Colon (tissue), 2 donors: ENCODE results near the gene FAM98B.
"Not testable (repeated sequence)": the region's sequence is repeated elsewhere in the genome, so short reads cannot be mapped to it uniquely, and the experiment has no call there.

Experiments
- FAIRE-seq: peaks from 2 replicates; lab custom pipeline; 2012; peaks lifted over from hg19 to GRCh38; lab: Jason Lieb, UNC
- donor health status: control.
- donor health status: control.

The FAM98B gene

DNA sequence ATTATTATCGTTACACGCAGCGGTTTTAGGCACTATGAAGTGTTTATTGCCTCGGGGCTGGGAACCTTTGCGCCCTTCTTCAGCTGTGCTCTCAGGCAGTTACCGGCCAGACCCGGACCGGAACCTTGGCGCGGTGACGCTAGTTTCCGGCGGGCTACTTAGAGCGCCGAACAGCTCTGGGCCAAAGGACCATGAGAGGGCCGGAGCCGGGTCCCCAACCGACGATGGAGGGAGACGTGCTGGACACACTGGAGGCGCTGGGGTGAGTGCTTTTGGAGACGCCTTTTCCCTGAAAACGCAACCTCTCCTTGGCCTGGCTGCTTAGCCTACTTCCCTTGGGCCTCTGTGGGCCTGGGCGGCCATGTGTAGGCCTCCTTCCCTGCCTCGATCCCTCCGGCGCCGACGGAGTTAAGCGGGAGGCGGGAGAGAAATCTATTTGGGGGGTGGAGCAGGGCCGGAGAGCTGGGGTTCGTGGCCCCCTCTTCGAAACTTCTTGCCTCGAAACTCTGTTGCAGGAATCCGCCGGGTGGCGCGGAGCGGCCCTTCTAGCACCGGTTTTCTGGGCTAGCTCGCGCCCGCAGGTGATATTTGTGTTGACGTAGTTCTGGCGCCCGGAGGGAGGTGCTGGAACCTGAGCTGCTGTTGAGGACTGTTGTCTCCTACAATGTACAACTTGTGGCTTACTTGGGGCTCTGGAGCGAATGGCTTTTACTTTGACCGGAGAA is at the start of gene FAM98B:
Gene FAM98B, plus strand, starts transcription at position 157 of the 725 bp plus-strand sequence. Its CDS starts 35 bp downstream, at position 192.
- no peak for FAIRE-seq

DNA sequence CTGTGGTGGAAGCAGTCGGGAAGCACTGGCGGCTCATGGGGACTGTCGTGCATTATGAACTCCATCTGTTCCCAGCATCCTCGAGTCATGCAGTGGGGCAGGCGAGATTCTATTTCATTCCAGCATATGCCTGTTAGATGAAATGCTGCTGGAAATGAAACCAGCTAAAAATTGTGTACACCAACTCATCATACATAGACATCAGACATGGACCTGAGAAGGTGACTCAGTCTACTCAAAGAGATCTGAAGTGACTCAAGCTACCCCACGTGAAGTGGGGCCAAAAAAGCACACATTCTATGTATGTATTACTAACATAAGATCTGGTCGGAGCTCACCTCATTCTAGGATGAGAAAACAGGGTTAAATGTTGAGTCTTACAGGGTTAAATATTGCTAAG is 47.5 kb upstream of the FAM98B start:
- no peak for FAIRE-seq

DNA sequence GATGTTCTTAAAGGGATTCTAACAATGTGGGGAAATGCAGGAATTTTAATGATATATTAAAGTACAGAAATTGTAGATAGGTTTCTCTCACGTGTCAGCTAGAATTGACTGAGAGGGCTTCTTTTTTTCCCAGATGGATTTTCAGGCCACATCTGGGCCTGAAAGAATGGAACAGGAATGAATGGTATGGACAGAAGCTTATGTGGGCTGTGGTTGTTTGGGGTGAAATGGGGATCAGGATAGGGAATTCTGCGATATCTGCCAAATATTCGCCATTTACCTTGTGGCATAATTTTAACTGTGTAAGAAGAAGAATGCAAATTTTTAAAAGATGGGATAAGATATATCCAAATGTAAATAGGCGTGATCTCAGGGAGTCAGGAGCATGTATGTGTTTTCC is 45.4 kb upstream of the FAM98B start:
- no peak for FAIRE-seq

DNA sequence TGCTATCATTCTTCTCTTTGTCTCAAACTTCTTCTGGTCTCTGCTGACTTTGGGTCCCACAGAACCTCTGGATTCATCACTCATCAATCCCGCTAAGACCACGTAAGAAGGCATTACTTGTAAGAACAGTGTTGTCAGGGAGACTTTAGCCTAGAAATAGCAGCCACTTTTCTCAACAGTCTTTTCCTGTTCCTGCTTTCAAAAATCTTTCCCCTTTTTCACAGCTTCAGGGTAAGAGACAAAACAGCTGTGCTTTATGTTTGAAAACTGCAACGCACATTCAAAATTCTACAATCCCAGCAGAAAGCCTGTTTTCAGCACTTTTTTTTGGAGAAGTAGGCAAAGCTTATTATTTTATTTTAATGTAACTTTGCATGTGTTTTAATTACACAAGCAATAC is 42.0 kb upstream of the FAM98B start:
- FAIRE-seq: no peak

DNA sequence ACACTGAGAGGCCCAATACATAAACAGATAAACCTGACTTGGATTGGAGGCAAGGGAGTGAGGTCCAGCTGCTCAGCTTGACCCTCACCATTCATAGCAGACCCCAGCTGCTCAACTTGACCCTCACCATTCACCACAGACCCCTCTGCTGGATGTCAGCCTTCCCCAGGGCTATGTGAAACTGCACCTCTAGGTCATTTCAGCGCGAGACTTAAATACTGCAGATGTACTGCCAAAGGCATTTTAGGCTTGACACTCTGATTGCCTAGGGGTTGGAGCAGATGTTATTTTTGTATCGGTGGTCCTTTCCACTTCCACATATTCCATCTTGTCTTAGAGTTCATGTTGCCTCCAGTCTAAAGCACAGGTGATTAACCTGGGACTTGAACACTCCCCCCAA is 41.5 kb upstream of the FAM98B start:
- FAIRE-seq: no peak

DNA sequence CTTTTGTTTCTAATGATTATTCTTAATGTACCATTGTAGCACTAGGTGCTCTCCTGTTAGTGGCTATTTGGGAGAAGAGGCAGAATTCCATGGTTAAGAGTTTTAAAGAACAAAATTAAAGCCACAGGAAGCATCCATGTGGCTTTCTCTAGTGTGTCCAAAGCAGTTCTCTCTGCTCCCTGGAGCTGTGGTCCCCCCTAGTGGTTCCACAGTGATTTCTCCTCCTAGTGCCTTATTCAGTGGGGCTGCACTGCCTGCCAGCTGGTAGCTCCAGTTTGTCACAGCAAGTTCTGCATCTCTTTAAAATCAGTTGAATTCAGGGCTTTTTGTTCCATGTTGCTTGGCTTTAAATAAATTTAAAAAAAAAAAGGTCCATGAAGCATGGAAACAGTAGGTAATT is 39.6 kb upstream of the FAM98B start:
- no peak for FAIRE-seq

DNA sequence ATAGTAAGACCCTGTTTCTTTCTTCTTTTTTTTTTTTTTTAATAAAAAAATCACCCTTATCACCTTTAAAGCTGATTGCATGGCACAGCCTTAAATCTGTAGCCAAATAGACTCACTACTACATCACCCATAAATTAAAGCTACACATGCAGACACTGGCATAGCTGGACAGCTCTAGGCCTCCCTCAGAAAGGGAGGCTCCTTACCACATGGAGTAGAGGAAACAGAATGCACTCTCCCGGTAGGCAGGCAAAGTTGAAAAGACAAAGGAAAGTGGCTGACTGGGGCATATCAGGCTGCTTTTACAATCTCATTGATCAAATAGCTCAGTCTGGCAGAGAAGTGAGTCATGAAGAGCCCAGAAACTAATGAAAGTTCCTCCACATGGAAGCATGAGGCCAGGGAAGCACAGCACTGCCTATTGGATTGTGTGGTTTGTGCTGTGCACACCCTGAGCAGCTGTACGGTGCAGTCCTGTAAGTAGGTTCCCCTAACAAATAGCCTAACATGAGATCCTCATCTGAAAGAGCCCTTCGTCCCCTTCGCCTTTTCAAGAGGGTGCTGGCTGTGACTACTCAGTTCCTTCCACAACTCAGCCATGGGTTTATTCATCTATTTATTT is 32.7 kb upstream of the FAM98B start:
- FAIRE-seq: no peak

DNA sequence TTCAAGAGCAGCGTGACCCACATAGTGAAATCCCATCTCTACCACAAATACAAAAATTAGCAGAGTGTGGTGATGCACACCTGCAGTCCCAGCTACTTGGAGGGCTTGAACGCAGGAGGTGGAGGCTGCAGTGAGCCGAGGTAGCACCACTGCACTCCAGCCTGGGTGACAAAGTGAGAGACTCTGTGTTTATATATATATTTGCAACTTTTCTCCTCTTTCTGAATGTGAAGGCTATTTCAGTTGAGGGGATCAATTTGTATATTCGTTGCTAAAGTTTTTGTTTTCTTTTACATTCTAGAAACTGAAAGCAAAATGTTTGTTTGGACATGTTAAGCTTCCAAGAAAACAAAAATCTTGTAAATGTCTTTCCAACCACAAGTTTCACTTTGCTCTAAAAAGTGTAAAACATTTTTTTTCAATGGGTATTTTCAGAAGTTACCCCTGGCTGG is 29.8 kb upstream of the FAM98B start:
- no peak for FAIRE-seq

DNA sequence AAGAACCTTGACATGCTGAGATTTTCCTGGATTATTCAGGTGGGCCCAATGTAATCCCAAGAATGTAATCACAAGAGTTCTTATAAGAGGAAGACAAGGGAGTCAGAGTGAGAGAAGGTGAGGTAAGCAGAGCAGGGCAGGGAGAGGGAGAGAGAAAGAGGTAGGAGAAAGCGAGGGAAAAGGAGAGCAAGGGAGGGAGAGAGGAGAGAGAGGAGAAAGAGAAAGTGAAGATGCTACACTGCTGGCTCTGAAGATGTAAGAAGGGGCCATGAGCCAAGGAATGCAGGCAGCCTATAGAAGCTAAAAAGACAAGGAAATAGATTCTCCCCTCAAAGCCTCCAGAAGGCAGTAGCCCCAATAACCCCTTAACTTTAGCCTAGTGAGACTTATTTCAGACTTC is 28.7 kb upstream of the FAM98B start:
- FAIRE-seq: no peak

DNA sequence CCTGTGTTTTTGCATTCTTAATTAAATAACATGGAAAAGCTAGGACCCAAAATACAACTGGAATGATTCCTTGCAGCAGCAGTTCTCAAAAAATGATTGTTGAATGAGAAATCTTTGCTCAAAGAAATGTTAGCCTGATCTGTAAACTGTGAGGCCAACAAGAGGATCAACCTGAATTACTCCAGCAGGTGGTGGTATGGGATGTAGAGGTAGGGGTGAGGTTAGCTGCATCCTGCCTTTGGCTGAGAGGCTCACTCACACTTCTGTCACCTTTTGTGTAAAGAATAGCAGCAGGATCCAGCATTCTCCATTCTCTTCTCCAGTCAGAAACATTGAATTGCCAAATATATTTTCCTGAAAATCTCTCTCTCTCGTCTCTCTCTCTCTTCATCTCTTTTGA is 26.5 kb upstream of the FAM98B start:
- no peak for FAIRE-seq

DNA sequence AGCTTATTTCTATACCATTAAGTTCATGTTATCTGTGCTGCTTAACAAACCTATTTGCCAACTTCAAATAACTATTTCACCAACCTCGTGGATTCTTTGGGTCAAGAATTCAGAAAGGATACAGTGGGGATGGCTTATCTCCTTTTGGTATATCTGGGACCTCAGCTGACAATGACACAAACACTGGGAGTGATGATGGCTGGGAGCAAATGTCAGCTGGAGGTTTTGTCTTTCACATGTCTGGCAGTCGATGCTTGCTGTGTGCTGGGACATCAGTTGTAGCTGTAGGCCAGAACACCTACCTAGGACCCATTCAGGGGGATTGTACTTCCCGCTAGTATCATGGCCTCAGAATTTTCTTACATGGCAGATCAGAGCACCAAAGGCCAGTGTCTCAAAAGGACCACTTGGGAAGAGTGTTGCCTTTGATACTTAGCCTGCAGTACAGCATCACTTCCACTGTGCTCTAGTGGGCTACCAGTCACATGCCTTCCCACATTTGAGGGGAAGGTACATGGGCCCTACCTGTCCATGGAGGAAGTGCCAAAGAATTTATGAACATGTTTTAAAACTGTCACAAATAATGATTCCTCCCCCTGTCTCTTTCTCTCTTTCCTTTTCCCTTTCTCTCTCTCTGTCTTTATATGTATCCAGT is 23.7 kb upstream of the FAM98B start:
- FAIRE-seq: no peak

DNA sequence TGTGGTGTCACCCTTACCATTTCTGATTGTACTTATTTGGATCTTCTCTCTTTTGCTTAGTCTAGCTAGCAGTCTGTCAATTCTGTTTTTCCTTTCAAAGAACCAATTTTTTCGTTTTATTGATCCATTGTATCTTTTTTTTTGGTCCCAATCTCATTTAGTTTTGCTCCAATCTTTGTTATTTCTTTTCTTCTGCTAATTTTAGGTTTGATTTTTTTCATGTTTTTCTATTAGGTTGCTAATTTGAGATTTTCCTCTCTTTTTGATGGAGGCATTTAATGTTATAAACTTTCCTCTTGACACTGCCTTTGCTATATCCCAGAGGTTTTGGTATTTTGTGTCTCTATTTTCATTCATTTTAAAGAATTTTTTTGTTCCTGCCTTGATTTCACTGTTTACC is 16.9 kb upstream of the FAM98B start:
- FAIRE-seq: no peak

DNA sequence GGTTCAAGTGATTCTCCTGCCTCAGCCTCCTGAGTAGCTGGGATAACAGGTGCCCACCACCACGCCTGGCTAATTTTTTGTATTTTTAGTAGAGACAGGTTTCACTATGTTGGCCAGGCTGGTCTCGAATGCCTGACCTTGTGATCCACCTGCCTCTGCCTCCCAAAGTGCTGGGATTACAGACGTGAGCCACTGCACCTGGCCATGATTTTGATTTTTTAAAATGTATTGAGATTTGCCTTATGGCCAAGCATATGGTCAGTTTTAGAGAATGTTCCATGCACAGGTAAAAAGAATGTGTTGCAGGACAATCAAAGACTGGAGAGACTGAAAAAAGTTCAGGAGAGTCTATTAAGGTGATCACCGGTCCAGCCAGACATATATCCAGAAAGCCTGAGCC is 16.3 kb upstream of the FAM98B start:
- FAIRE-seq: not testable (repeated sequence)

DNA sequence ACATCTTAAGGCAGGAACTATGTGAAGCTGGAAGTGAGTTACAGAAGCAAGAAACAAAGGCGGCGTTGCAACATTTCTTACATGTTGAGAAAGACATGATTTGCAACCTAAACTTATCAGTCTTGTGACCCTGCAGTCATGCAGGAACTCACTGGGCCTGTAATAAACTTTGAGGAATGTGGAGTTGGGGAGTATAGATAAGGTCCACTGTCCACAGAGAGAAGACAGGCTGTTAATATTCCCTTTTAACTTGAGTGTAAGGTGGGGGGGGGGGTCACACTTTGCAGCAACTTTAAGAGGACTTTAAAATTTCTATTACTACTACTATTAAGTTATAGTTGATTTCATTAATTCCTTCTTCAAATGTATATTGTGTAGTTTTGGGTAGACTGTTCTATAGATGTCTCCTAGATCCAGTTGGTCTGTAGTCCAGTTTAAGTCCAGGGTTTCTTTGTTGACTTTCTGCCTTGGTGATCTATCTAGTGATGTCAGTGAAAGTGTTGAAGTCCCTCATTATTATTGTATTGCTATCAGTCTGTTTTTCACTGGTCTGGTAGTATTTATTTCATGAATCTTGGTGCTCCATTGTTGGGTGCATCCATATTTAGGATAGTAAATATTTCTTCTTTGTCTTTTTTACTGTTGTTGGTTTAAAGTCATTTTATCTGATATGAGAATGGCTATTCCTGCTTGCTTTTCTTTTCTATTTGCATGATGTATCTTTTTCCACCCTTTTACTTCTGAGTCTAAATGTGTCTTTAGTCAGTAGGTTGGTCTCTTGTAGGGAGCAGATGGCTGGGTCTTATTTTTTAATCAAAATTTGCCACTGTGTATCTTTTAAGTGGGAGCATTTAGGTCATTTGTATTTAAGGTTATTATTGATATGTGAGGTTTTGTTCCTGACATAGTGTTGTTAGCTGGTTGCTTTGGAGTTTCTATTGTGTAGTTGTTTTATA is 15.6 kb upstream of the FAM98B start:
- FAIRE-seq: peak; percentile 49

DNA sequence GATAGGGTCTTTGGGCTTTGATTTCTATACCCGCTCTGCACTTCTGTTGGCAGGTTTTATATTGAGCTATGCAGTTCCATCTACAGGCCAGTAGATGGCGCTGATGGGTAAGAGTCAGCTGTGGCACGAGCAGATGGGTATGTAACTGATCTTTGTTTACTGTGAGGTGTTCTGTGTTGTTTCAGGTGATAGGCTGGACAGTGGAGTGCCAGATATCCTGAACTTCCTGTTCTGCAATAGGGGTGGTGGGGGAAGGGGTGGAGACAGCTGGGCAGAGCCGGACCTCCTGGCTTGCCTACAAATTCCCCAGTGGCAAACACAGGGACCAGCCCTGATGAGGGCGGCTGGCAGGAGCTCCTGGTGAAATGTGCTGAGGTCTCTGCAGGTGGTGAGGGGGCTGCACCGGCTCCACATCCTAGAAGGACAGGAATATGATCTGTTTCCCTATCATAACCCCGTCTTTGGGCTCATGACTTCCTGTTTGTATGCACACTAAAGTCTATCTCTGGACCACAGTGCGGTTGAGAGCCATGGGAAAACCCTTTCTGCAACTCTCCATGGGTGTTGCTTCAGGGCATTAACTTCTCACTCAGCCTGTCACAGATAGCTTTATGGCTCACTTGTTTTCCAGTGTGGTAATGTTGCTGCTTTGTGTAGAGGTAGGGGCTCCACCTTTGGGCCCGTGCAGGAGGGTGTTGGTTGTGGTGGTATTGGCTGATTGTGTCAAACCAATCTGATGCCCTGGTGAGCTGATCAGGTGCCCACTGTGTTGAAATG is 13.4 kb upstream of the FAM98B start:
- no peak for FAIRE-seq

DNA sequence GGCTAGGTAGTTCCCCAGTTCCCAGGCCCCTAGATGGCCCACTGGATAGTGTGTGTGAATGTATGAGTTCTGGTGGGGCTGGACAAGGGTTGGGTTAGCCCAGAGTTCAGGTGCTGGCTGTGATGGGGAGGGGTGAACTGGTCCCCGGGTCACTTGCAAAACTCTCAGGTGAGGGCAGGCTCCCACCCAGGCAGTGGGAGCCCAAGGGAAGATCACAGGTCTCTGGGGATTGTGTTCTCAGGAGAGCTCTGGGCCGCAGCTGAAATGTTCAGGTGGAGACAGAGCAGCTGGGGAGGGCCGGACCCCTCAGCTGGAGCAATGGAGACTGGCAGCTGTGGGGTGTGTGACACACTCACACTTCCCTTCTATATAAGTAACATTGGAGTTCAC is 12.8 kb upstream of the FAM98B start:
- no peak for FAIRE-seq

DNA sequence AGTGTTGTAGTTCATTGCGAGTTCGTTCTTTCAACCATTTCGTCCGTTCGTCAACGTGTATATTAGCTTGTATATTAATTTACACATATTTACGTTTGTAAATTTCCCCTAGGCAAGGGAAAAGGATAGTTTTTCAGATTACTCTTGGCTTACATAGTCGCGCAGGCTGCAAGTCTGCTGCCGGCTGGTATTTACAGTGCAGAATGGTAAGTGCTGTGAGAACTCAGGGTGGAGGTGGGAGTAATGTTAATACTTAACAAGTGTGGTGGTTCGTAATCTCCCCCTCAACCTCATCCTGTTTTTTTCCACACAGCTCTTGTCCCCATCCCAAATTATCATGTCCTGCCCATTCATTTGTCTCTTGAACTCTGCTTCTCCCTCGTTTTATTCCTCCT is 766 bp downstream of the FAM98B start:
- FAIRE-seq: no peak

DNA sequence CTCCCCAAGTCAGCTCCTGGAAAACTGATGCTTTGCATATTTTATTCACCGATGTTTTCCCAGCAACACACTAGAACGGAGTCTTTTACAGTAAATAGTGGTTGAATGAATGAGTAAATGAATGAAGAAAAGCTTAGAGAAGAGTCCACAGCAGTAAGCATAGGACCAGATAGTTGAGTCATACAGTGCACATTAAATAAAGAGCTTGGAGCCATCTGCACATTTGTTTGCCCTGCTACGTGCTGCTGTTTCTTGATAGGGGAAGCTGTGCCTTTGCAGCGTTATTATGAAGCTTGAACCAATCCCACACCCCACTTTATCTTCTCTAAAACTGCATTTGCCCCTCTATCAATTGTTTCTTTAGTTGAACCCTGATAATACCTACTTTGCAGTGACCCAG is 1.2 kb downstream of the FAM98B start:
- no peak for FAIRE-seq

DNA sequence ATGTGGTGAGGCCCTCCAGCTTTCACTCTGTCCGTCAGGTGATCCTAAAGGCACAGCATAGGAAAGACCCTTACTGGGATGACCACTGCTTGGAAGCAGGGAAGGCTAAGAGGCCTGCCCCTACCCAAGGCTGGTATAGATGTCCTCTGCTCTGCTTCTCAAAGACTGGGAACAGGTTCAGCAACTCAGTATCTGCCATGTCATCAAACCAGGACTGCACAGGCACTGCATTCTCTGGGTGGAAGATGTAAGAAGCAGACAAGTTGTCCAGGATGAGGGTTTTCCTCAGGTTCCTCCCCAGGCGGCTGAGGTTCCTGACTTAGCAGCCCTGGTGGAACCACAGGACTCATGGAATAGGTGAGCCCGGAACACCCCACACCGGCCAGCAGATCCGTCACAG is 4.7 kb downstream of the FAM98B start:
- no peak for FAIRE-seq

DNA sequence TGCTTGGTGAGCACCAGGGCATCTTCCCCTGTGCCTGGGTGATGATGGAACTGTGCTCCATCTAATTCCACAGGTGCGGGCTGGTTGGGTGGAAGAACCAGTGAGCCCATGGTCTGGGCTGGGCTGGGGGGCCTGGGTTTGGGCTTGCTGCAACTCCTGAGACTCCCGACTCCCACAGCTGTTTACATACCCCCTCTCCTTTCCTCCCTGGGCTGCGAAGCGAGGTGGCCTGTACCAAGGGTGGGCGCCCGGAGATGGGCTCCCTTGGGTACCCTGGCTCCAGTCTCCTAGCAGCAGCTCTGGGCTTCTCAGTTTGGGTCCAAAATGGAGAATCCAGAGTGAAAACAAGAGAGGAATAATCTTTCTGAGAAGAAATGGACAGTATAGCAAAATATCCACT is 5.6 kb downstream of the FAM98B start:
- FAIRE-seq: no peak

DNA sequence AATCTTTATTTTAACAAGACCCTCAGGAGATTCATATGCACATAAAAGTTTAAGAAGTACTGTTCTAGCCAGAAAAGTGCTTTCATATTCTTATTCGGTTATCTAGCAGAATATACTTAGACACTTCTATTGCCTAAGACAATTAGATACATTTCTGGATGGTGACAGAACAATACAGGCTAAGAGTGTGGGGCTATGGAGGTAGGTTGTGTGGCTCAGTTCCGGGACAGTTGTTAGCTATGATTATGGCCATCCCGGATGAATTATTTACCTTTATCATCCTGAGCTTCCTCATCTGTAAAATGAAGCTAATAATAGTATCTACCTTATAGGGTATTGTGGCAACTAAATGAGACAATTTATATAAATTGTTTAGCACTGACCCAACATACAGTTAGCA is 6.6 kb downstream of the FAM98B start:
- FAIRE-seq: no peak
